ENCODE data around the gene RBM28.

Gene RBM28

DNA sequence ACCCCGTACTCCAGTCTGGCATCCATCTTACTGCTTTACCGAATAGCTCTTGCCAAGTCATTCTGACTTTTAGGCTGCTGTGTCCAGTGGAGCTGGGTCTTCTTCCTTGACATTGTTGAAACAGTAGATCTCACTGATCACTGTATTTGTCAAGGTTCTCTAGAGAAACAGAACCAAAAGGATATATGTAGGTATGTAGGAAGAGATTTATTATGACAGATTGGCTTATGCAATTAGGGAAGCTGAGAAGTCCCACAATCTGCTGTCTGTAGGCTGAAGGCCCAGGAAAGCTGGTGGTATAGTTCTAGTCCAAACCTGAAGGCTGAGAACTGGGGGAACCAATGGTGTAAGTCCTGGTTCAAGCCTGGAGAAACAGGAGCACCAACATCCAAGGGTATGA, 29.9 kb upstream of the RBM28 start:
- TF ChIP-seq, protein P1, sequence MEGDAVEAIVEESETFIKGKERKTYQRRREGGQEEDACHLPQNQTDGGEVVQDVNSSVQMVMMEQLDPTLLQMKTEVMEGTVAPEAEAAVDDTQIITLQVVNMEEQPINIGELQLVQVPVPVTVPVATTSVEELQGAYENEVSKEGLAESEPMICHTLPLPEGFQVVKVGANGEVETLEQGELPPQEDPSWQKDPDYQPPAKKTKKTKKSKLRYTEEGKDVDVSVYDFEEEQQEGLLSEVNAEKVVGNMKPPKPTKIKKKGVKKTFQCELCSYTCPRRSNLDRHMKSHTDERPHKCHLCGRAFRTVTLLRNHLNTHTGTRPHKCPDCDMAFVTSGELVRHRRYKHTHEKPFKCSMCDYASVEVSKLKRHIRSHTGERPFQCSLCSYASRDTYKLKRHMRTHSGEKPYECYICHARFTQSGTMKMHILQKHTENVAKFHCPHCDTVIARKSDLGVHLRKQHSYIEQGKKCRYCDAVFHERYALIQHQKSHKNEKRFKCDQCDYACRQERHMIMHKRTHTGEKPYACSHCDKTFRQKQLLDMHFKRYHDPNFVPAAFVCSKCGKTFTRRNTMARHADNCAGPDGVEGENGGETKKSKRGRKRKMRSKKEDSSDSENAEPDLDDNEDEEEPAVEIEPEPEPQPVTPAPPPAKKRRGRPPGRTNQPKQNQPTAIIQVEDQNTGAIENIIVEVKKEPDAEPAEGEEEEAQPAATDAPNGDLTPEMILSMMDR (IDR thresholded peaks at IDR 0.05; ENCODE audit: extremely low read depth, insufficient read depth, missing control alignments): no peak
- no peak for DNase-seq (ENCODE audit: low spot score)
- in situ Hi-C loops (cut with MboI; ENCODE audit: low pct_unique_long_range_greater_than_20kb, low sequenced_read_pairs, unreplicated experiment): no loop called here

DNA sequence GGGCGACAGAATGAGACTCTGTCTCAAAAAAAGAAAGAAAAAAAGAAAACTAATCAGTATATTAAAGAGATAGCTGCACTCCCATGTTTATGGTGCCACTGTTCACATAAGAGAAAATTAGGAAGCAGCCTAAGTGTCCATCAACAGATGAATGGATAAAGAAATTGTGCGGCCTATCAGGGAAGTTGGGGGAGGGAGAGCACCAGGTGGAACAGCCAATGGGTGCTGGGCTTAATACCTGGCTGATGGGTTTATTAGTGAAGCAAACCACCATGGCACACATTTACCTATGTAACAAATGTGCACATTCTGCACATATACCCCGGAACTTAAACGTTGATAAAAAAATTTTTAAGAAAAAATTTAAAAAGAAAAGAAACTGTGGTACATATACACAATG, 26.8 kb upstream of the RBM28 start:
- in situ Hi-C loops (cut with MboI; ENCODE audit: low pct_unique_long_range_greater_than_20kb, low sequenced_read_pairs, unreplicated experiment): no loop called here
- DNase-seq (ENCODE audit: low spot score): no peak
- TF ChIP-seq, protein P1 (IDR thresholded peaks at IDR 0.05; ENCODE audit: extremely low read depth, insufficient read depth, missing control alignments): no peak

DNA sequence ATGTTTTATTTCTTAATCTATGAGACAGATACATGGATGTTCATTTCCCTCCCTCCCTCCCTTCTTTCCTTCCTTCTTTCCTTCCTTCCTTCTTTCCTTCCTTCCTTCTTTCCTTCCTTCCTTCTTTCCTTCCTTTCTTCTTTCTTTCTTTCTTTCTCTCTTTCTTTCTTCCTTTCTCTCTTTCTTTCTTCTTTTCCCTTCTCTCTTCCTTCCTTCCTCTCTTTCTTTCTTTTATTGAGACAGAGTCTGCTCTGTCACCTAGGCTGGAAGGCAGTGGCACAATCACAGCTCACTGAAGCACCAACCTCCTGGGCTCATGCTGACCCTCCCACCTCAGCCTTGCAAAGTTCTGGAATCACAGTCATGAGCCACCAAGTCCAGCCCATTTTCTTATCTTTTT, 23.3 kb upstream of the RBM28 start:
- TF ChIP-seq, protein P1 (IDR thresholded peaks at IDR 0.05; ENCODE audit: extremely low read depth, insufficient read depth, missing control alignments): no peak
- in situ Hi-C loops (cut with MboI; ENCODE audit: low pct_unique_long_range_greater_than_20kb, low sequenced_read_pairs, unreplicated experiment): no loop called here
- DNase-seq (ENCODE audit: low spot score): no peak

DNA sequence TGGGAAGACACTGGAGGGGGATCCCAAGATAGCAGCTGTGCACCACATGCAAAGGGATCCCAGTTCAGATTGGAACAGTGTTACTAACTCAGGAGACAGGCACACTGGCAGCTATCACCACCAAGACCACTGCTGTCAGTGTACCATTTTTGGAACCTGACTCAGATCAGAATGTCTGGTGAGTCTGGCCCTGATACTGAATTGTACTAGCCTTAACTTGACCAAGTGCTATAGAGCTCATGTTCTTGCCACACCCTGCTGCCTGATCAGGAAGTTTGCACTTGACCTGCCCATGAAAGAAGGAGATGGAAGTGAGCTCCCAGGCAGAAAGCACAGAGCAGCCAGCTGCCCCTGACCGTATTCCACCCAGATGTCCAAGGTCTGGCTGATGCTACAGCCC, 22.6 kb upstream of the RBM28 start:
- in situ Hi-C loops (cut with MboI; ENCODE audit: low pct_unique_long_range_greater_than_20kb, low sequenced_read_pairs, unreplicated experiment): no loop called here
- no peak for DNase-seq (ENCODE audit: low spot score)

DNA sequence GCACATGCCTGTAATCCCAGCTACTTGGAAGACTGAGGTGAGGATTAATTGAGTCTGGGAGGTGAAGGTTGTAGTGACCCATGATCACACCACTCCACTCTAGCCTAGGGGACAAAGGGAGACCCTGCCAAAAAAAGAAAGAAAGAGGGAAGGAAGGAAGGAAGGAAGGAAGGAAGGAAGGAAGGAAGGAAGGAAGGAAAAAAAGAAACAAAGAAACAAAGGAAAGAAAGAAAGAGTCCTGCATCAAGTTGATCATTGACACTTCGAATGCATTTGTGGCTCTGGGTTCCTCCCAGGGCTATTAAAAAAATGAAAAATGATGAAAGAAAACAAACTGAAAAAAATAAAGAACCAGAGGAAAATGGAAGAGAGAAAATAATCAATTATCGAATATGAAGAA, 21.7 kb upstream of the RBM28 start:
- no peak for DNase-seq (ENCODE audit: low spot score)
- in situ Hi-C loops (cut with MboI; ENCODE audit: low pct_unique_long_range_greater_than_20kb, low sequenced_read_pairs, unreplicated experiment): no loop called here
- TF ChIP-seq, protein P1 (IDR thresholded peaks at IDR 0.05; ENCODE audit: extremely low read depth, insufficient read depth, missing control alignments): no peak

More for the DNA sequence above, 22.6 kb upstream of the RBM28 start:
- TF ChIP-seq, protein P1 (IDR thresholded peaks at IDR 0.05; ENCODE audit: extremely low read depth, insufficient read depth, missing control alignments): no peak

DNA sequence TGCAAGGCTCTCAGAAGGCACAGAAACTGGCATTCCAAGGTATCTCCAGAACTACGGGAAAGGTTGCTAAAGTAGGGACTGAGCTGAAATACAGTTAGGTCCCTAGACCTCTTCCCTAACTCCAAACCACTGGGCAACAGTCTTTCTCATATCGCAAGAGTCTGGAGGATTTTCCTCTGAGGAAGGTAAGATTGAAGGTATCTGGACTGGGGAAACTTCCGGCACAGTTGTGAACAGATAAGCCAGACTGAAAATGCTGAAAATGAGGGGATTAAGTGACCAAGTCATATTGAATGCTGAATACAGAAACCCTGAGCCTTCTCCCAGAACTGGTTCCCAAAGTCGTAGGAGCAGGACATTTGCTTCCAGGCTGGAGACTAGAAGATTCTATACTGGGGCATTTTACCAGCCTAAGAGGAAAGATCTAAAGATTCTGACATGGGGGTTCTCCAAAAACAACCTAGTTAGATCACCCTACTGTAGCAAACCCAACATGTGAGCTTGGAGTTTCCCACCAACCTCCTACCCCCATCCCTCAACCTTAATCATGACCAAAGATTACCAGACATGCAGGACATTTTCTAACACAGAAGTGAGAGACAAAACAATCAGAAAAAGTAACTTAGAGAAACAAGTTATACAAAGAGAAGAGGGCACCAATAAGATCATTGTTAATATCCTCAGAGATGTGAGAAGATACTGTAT, 20.6 kb upstream of the RBM28 start:
- in situ Hi-C loops (cut with MboI; ENCODE audit: low pct_unique_long_range_greater_than_20kb, low sequenced_read_pairs, unreplicated experiment): no loop called here
- TF ChIP-seq, protein P1 (IDR thresholded peaks at IDR 0.05; ENCODE audit: extremely low read depth, insufficient read depth, missing control alignments): no peak
- DNase-seq (ENCODE audit: low spot score): no peak
